Mucosa of stomach (tissue), 1 donor: ENCODE data around the gene TUBB6.

Experiments
- H3K27me3 ChIP-seq: one replicate; pipeline ENCODE4 v1.7.0; 2013; ENCODE audit warnings: mild to moderate bottlenecking, low read length; ENCODE audit not compliant: control insufficient read depth, insufficient read depth
- H3K36me3 ChIP-seq: one replicate; pipeline ENCODE4 v1.7.0; 2013; ENCODE audit warnings: low read length; ENCODE audit not compliant: control insufficient read depth, insufficient read depth
- H3K4me1 ChIP-seq: one replicate; pipeline ENCODE4 v1.7.0; 2013; ENCODE audit warnings: mild to moderate bottlenecking, low read length; ENCODE audit not compliant: control insufficient read depth, insufficient read depth
- H3K4me3 ChIP-seq: one replicate; pipeline ENCODE4 v1.7.0; 2013; ENCODE audit warnings: low read length
- H3K9ac ChIP-seq: one replicate; pipeline ENCODE4 v1.7.0; 2013; ENCODE audit warnings: mild to moderate bottlenecking, low read length, moderate library complexity
- H3K9me3 ChIP-seq: one replicate; pipeline ENCODE4 v1.7.0; 2013; ENCODE audit warnings: mild to moderate bottlenecking, low read length, moderate library complexity; ENCODE audit not compliant: control insufficient read depth
- donor health status: Pancreatic carcinoma.

Gene TUBB6

GRCh38 chr18:12307701-12308385, at the start of gene TUBB6:
TSS of gene TUBB6 (plus strand) at chr18:12308241. CDS start at chr18:12308293, 52 bp downstream.
- peaks cover 9% of the 10 kb centered on the region for H3K4me1 ChIP-seq
- H3K9me3 ChIP-seq, result no peaks in the 10 kb centered on the region
- H3K9ac ChIP-seq, result peak within 1 kb of the TSS; percentile 48
- H3K36me3 ChIP-seq, result no peaks in the 10 kb centered on the region
- peak within 1 kb of the TSS; percentile 19 for H3K4me3 ChIP-seq
- H3K27me3 ChIP-seq, result peaks cover 37% of the 10 kb centered on the region

GRCh38 chr18:12258719-12259705, 49.0 kb upstream of the TUBB6 start:
- Histone ChIP-seq H3K9ac (no peak overlapping the region), H3K27me3 (peaks cover 19% of the 10 kb centered on the region), H3K36me3 (no peaks in the 10 kb centered on the region), H3K4me3 (no peak overlapping the region), H3K4me1 (peaks cover 6% of the 10 kb centered on the region), H3K9me3 (no peaks in the 10 kb centered on the region)

- Histone ChIP-seq H3K4me1 (no peaks in the 10 kb centered on the region), H3K4me3 (no peak overlapping the region), H3K27me3 (no peaks in the 10 kb centered on the region), H3K9me3 (no peaks in the 10 kb centered on the region), H3K36me3 (no peaks in the 10 kb centered on the region), H3K9ac (no peak overlapping the region)
These were observed 45.3 kb upstream of the TUBB6 start for GRCh38 chr18:12262748-12263147.

- H3K36me3 ChIP-seq, result no peaks in the 10 kb centered on the region
- H3K4me3 ChIP-seq, result no peak overlapping the region
- no peaks in the 10 kb centered on the region for H3K27me3 ChIP-seq
- no peaks in the 10 kb centered on the region for H3K9me3 ChIP-seq
- H3K4me1 ChIP-seq, result no peaks in the 10 kb centered on the region
- H3K9ac ChIP-seq, result no peak overlapping the region
These were observed 43.2 kb upstream of the TUBB6 start for GRCh38 chr18:12264864-12265263.

- H3K36me3 ChIP-seq, result no peaks in the 10 kb centered on the region
- H3K4me1 ChIP-seq, result no peaks in the 10 kb centered on the region
- peak overlapping the region; percentile 19 for H3K4me3 ChIP-seq
- peak overlapping the region; percentile 57 for H3K9ac ChIP-seq
- no peaks in the 10 kb centered on the region for H3K9me3 ChIP-seq
- H3K27me3 ChIP-seq, result no peaks in the 10 kb centered on the region
These were observed 36.4 kb upstream of the TUBB6 start for GRCh38 chr18:12271376-12272235.

- Histone ChIP-seq H3K27me3 (no peaks in the 10 kb centered on the region), H3K4me3 (no peak overlapping the region), H3K4me1 (peaks cover 5% of the 10 kb centered on the region), H3K36me3 (no peaks in the 10 kb centered on the region), H3K9ac (no peak overlapping the region), H3K9me3 (no peaks in the 10 kb centered on the region)
These were observed 33.2 kb upstream of the TUBB6 start for GRCh38 chr18:12274793-12275192.

- Histone ChIP-seq H3K9ac (no peak overlapping the region), H3K36me3 (no peaks in the 10 kb centered on the region), H3K4me3 (no peak overlapping the region), H3K4me1 (peaks cover 5% of the 10 kb centered on the region), H3K27me3 (peaks cover under 1% of the 10 kb centered on the region), H3K9me3 (no peaks in the 10 kb centered on the region)
These were observed 31.1 kb upstream of the TUBB6 start for GRCh38 chr18:12276736-12277554.

- Histone ChIP-seq H3K27me3 (peaks cover 5% of the 10 kb centered on the region), H3K9me3 (no peaks in the 10 kb centered on the region), H3K4me3 (no peak overlapping the region), H3K36me3 (no peaks in the 10 kb centered on the region), H3K9ac (peak overlapping the region; percentile 68), H3K4me1 (peaks cover 5% of the 10 kb centered on the region)
These were observed 29.8 kb upstream of the TUBB6 start for GRCh38 chr18:12278215-12278671.

- Histone ChIP-seq H3K27me3 (peaks cover 5% of the 10 kb centered on the region), H3K36me3 (no peaks in the 10 kb centered on the region), H3K9ac (peak overlapping the region; percentile 68), H3K4me3 (peak overlapping the region; percentile 2), H3K4me1 (peaks cover 5% of the 10 kb centered on the region), H3K9me3 (no peaks in the 10 kb centered on the region)
These were observed 29.0 kb upstream of the TUBB6 start for GRCh38 chr18:12278741-12279682.

GRCh38 chr18:12279781-12280531, 28.1 kb upstream of the TUBB6 start:
- H3K9me3 ChIP-seq, result no peaks in the 10 kb centered on the region
- no peak overlapping the region for H3K4me3 ChIP-seq
- H3K4me1 ChIP-seq, result peaks cover 5% of the 10 kb centered on the region
- peak overlapping the region; percentile 35 for H3K9ac ChIP-seq
- H3K36me3 ChIP-seq, result no peaks in the 10 kb centered on the region
- H3K27me3 ChIP-seq, result peaks cover 5% of the 10 kb centered on the region
